ENCODE measurements around the gene SCAF4.
"Not testable (repeated sequence)": the region's sequence is repeated elsewhere in the genome, so short reads cannot be mapped to it uniquely, and the experiment has no call there.

The SCAF4 gene

GRCh38 chr21:31668651-31669491, 63.0 kb downstream of the SCAF4 start:
- DNase-seq: no peak

GRCh38 chr21:31667639-31668038, 64.3 kb downstream of the SCAF4 start:
- DNase-seq: no peak

GRCh38 chr21:31667132-31667531, 64.8 kb downstream of the SCAF4 start:
- DNase-seq: peak in 1 of 2 donors; percentile 56

GRCh38 chr21:31666445-31667010, 65.4 kb downstream of the SCAF4 start:
- no peak for DNase-seq

GRCh38 chr21:31665869-31666268, 66.0 kb downstream of the SCAF4 start:
- DNase-seq: not testable (repeated sequence)

GRCh38 chr21:31665397-31665796, 66.5 kb downstream of the SCAF4 start:
- DNase-seq: peak in 1 of 2 donors; percentile 10

- DNase-seq: no peak
These were observed 68.2 kb downstream of the SCAF4 start for GRCh38 chr21:31663584-31664249.

GRCh38 chr21:31660591-31660990, 71.3 kb downstream of the SCAF4 start:
- DNase-seq: no peak

- no peak for DNase-seq
These were observed 71.7 kb downstream of the SCAF4 start for GRCh38 chr21:31660259-31660565.

GRCh38 chr21:31659536-31660258, 72.2 kb downstream of the SCAF4 start, which contains the start of gene SOD1:
Gene SOD1, plus strand, starts transcription at chr21:31659693. Its CDS starts 77 bp downstream, at chr21:31659770.
- peak; percentile 94 to 96 for DNase-seq

- no peak for DNase-seq
These were observed 72.7 kb downstream of the SCAF4 start for GRCh38 chr21:31659286-31659535.

- no peak for DNase-seq
These were observed 73.9 kb downstream of the SCAF4 start for GRCh38 chr21:31658053-31658452.

- DNase-seq: no peak
These were observed 75.5 kb downstream of the SCAF4 start for GRCh38 chr21:31656199-31657095.

GRCh38 chr21:31654821-31655580, 76.9 kb downstream of the SCAF4 start:
- DNase-seq: not testable (repeated sequence)

- no peak for DNase-seq
These were observed 77.6 kb downstream of the SCAF4 start for GRCh38 chr21:31654340-31654739.

GRCh38 chr21:31651491-31651890, 80.4 kb downstream of the SCAF4 start:
- not testable (repeated sequence) for DNase-seq

GRCh38 chr21:31650930-31651329, 81.0 kb downstream of the SCAF4 start:
- DNase-seq: no peak

- DNase-seq: no peak
These were observed 84.3 kb downstream of the SCAF4 start for GRCh38 chr21:31647650-31648049.

- no peak for DNase-seq
These were observed 87.3 kb downstream of the SCAF4 start for GRCh38 chr21:31644643-31645042.

GRCh38 chr21:31641416-31641922, 90.4 kb downstream of the SCAF4 start:
- DNase-seq: no peak

- no peak for DNase-seq
These were observed 95.0 kb downstream of the SCAF4 start for GRCh38 chr21:31636874-31637273.
